Lung (tissue), 12 donors: ENCODE data around the gene MLYCD. TPM values are rescaled to one million over a fixed set of nuclear protein-coding genes. Genes with fewer than 3 reads are reported as not detected.

ENCODE experiments used
- ATAC-seq: fragments of 200-7000 bp; cut with Tn5 transposase; one replicate; pipeline ENCODE4 v1.9.1; 2020; ENCODE audit warnings: moderate number of reproducible peaks; ENCODE audit not compliant: insufficient read depth, low FRiP score
- DNase-seq, 3 donors: peaks; one replicate each; pipeline ENCODE4 v3.0.0-alpha.2; 2013 to 2017
- H3K27ac ChIP-seq, 2 donors: one replicate each; pipeline ENCODE4 v1.5.1; 2013; ENCODE audit warnings: mild to moderate bottlenecking in 2 of 2, moderate library complexity in 2 of 2, control low read depth in 1 of 2, inconsistent platforms in 1 of 2, low read depth in 1 of 2, low read length in 1 of 2
- H3K27me3 ChIP-seq, 3 donors: one replicate each; pipeline ENCODE4 v1.5.1; 2013; ENCODE audit warnings: low read length in 2 of 3; ENCODE audit not compliant: control insufficient read depth in 3 of 3, insufficient read depth in 3 of 3
- H3K36me3 ChIP-seq, 4 donors: one replicate each; pipeline ENCODE4 v1.5.1; 2013; ENCODE audit warnings: low read length in 4 of 4, mild to moderate bottlenecking in 1 of 4, moderate library complexity in 1 of 4; ENCODE audit not compliant: control insufficient read depth in 4 of 4, insufficient read depth in 4 of 4
- H3K4me1 ChIP-seq, 5 donors: one replicate each; pipeline ENCODE4 v1.5.1; 2013; ENCODE audit warnings: low read length in 5 of 5, mild to moderate bottlenecking in 2 of 5, moderate library complexity in 1 of 5; ENCODE audit not compliant: control insufficient read depth in 5 of 5, insufficient read depth in 5 of 5
- H3K4me3 ChIP-seq: one replicate; pipeline ENCODE4 v1.5.1; 2013; ENCODE audit warnings: mild to moderate bottlenecking, control low read depth, moderate library complexity
- H3K9ac ChIP-seq, 2 donors: one replicate each; pipeline ENCODE4 v1.5.1; 2013; ENCODE audit warnings: low read length in 2 of 2, control low read depth in 1 of 2; ENCODE audit not compliant: insufficient read depth in 1 of 2
- H3K9me3 ChIP-seq, 4 donors: one replicate each; pipeline ENCODE4 v1.5.1; 2013; ENCODE audit warnings: low read length in 3 of 4, mild to moderate bottlenecking in 1 of 4, moderate library complexity in 1 of 4; ENCODE audit not compliant: control insufficient read depth in 4 of 4, insufficient read depth in 3 of 4
- CTCF ChIP-seq: IDR thresholded peaks from 2 replicates; pipeline ENCODE4 v1.5.1; 2012; ENCODE audit warnings: mild to moderate bottlenecking; ENCODE audit errors: control extremely low read depth, extremely low read depth
- WGBS, 2 donors: extraction: QIAGEN DNeasy Blood & Tissue Kit; methylation state at CpG; one replicate each; pipeline ENCODE4 v1.1.7; 2013; 5-methylcytosine and 5-hydroxymethylcytosine counted together
- polyA plus RNA-seq, 2 donors: library from polyadenylated mRNA; stranded (reverse); fragments of 200-250 nt; gene quantifications; one replicate each; pipeline ENCODE4 v1.2.1, GENCODE V29; 2013
- total RNA-seq, 2 donors: library from RNA; depleted of rRNA in 1 of 2; stranded (reverse); fragments of >200 nt in 1 of 2; gene quantifications; one replicate each; pipeline ENCODE4 v1.2.1, GENCODE V29; 2014 to 2021
- donor health status: control.
- donor health status: control.
- donor health status: Bipolar disorder and iron deficiency.
- donor health status: healthy.
- donor health status: DM: yes; HTN: yes; CAD: no.

Gene MLYCD
- total and polyA plus RNA-seq, 4 donors: 2.0 to 9.1 (median 4.8) TPM

- ATAC-seq: no peak
- WGBS, 2 donors: 82 to 99% methylated on average over 3 of the region's 3 CpGs
- no peak for TF ChIP-seq CTCF
Measured at GRCh38 chr16:83895942-83896341, 3.0 kb upstream of the MLYCD start.

GRCh38 chr16:83899272-83899897 is 470 bp downstream of the MLYCD start:
- no peaks in the 10 kb centered on the region for H3K27me3 ChIP-seq
- H3K9me3 ChIP-seq: no peaks in the 10 kb centered on the region
- peak; percentile 59 to 67 (median 61) for DNase-seq
- H3K36me3 ChIP-seq: peaks cover 0 to 2% (median 0%) of the 10 kb centered on the region in 4 donors
- WGBS, 2 donors: 0 to 1% methylated on average over 66 to 73 of the region's 73 CpGs
- peak overlapping the region; percentile 83 for H3K4me3 ChIP-seq
- TF ChIP-seq CTCF: no peak
- peak overlapping the region; percentile 95 to 99 for H3K27ac ChIP-seq
- H3K4me1 ChIP-seq: peaks cover 3 to 22% (median 8%) of the 10 kb centered on the region in 5 donors
- ATAC-seq: peak; percentile 48
- H3K9ac ChIP-seq: peak overlapping the region; percentile 43 to 73

More at GRCh38 chr16:83895942-83896341, 3.0 kb upstream of the MLYCD start:
- Histone ChIP-seq H3K27me3 (no peaks in the 10 kb centered on the region), H3K36me3 (no peaks in the 10 kb centered on the region), H3K4me3 (no peak overlapping the region), H3K27ac (no peak overlapping the region), H3K4me1 (peaks cover 3 to 15% (median 6%) of the 10 kb centered on the region in 5 donors), H3K9ac (no peak overlapping the region), H3K9me3 (peaks cover 0 to 5% (median 1%) of the 10 kb centered on the region in 4 donors)
- no peak for DNase-seq

- H3K36me3 ChIP-seq: peaks cover 0 to 2% (median 0%) of the 10 kb centered on the region in 4 donors
- no peak overlapping the region for H3K4me3 ChIP-seq
- ATAC-seq (no peak), DNase-seq (no peak)
- H3K27me3 ChIP-seq: no peaks in the 10 kb centered on the region
- no peaks in the 10 kb centered on the region for H3K9me3 ChIP-seq
- TF ChIP-seq CTCF: no peak
- H3K27ac ChIP-seq: peak overlapping the region; percentile 95 to 99
- H3K9ac ChIP-seq: peak overlapping the region in 1 of 2 donors; percentile 73
- H3K4me1 ChIP-seq: peaks cover 6 to 22% (median 8%) of the 10 kb centered on the region in 5 donors
- 75 to 85% methylated on average over 3 of the region's 3 CpGs for WGBS, 2 donors
Measured at GRCh38 chr16:83899978-83900377, 1.1 kb downstream of the MLYCD start.
